ENCODE measurements around the gene SMAD6.

The SMAD6 gene

GRCh38 chr15:66704019-66704802, 2.2 kb downstream of the SMAD6 start:
- no peak for FAIRE-seq

- FAIRE-seq, result no peak
Measured at GRCh38 chr15:66704803-66705153, 2.7 kb downstream of the SMAD6 start.

- FAIRE-seq, result no peak
Measured at GRCh38 chr15:66705277-66706146, 3.5 kb downstream of the SMAD6 start.

- peak; percentile 41 for FAIRE-seq
Measured at GRCh38 chr15:66706225-66706732, 4.2 kb downstream of the SMAD6 start.

- FAIRE-seq, result no peak
Measured at GRCh38 chr15:66706840-66707239, 4.8 kb downstream of the SMAD6 start.

GRCh38 chr15:66707310-66708082, 5.5 kb downstream of the SMAD6 start:
- FAIRE-seq, result peak; percentile 68

GRCh38 chr15:66708389-66708788, 6.4 kb downstream of the SMAD6 start:
- FAIRE-seq, result no peak

- FAIRE-seq, result no peak
Measured at GRCh38 chr15:66709884-66710283, 7.8 kb downstream of the SMAD6 start.

- FAIRE-seq, result no peak
Measured at GRCh38 chr15:66711260-66711659, 9.2 kb downstream of the SMAD6 start.

- no peak for FAIRE-seq
Measured at GRCh38 chr15:66711862-66712261, 9.8 kb downstream of the SMAD6 start.

GRCh38 chr15:66713843-66714508, 11.9 kb downstream of the SMAD6 start:
- FAIRE-seq, result no peak

GRCh38 chr15:66714543-66714981, 12.5 kb downstream of the SMAD6 start:
- no peak for FAIRE-seq

GRCh38 chr15:66715181-66715624, 13.2 kb downstream of the SMAD6 start:
- no peak for FAIRE-seq

- FAIRE-seq, result no peak
Measured at GRCh38 chr15:66715720-66716655, 14.0 kb downstream of the SMAD6 start.

GRCh38 chr15:66716656-66717020, 14.6 kb downstream of the SMAD6 start:
- FAIRE-seq, result no peak

- FAIRE-seq, result no peak
Measured at GRCh38 chr15:66718220-66718988, 16.4 kb downstream of the SMAD6 start.

- FAIRE-seq, result no peak
Measured at GRCh38 chr15:66719471-66719870, 17.4 kb downstream of the SMAD6 start.

- no peak for FAIRE-seq
Measured at GRCh38 chr15:66720206-66721010, 18.4 kb downstream of the SMAD6 start.

- FAIRE-seq, result no peak
Measured at GRCh38 chr15:66721020-66721419, 19.0 kb downstream of the SMAD6 start.

GRCh38 chr15:66721501-66721937, 19.5 kb downstream of the SMAD6 start:
- FAIRE-seq, result no peak

Measured in A204.1 (cell line).